ENCODE results near the gene SH3BP5.

SH3BP5 gene

DNA sequence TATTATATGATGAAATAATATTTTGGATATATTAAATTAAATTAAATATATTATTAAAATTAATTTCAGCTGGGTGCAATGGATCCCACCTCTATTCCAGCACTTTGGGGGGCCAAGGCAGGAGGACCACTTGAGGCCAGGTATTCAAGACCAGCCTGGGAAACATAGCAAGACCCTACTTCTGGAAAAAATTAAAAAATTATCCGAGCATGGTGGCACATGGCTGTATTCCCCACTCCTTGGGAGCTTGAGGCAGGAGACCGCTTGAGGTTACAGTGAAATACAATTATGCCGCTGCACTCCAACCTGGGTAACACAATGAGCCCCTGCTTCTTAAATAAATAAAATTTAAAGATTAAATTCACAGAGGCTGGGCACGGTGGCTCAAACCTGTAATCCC is 61.4 kb downstream of the SH3BP5 start:
- H3K4me3 ChIP-seq (ENCODE audit: low read depth, low read length) = no peak overlapping the region
- no peak for DNase-seq (ENCODE audit: low read depth)
- no peak for TF ChIP-seq MAX (IDR thresholded peaks at IDR 0.05; ENCODE audit: low read depth, low read length)
- no peak for TF ChIP-seq POLR2A (IDR thresholded peaks at IDR 0.05; ENCODE audit: extremely low read depth, insufficient read length)
- TF ChIP-seq, protein P1, sequence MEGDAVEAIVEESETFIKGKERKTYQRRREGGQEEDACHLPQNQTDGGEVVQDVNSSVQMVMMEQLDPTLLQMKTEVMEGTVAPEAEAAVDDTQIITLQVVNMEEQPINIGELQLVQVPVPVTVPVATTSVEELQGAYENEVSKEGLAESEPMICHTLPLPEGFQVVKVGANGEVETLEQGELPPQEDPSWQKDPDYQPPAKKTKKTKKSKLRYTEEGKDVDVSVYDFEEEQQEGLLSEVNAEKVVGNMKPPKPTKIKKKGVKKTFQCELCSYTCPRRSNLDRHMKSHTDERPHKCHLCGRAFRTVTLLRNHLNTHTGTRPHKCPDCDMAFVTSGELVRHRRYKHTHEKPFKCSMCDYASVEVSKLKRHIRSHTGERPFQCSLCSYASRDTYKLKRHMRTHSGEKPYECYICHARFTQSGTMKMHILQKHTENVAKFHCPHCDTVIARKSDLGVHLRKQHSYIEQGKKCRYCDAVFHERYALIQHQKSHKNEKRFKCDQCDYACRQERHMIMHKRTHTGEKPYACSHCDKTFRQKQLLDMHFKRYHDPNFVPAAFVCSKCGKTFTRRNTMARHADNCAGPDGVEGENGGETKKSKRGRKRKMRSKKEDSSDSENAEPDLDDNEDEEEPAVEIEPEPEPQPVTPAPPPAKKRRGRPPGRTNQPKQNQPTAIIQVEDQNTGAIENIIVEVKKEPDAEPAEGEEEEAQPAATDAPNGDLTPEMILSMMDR (IDR thresholded peaks at IDR 0.05; ENCODE audit: low read depth, low read length) = no peak
- TF ChIP-seq MYC (IDR thresholded peaks at IDR 0.05; ENCODE audit: low read depth, low read length) = no peak

DNA sequence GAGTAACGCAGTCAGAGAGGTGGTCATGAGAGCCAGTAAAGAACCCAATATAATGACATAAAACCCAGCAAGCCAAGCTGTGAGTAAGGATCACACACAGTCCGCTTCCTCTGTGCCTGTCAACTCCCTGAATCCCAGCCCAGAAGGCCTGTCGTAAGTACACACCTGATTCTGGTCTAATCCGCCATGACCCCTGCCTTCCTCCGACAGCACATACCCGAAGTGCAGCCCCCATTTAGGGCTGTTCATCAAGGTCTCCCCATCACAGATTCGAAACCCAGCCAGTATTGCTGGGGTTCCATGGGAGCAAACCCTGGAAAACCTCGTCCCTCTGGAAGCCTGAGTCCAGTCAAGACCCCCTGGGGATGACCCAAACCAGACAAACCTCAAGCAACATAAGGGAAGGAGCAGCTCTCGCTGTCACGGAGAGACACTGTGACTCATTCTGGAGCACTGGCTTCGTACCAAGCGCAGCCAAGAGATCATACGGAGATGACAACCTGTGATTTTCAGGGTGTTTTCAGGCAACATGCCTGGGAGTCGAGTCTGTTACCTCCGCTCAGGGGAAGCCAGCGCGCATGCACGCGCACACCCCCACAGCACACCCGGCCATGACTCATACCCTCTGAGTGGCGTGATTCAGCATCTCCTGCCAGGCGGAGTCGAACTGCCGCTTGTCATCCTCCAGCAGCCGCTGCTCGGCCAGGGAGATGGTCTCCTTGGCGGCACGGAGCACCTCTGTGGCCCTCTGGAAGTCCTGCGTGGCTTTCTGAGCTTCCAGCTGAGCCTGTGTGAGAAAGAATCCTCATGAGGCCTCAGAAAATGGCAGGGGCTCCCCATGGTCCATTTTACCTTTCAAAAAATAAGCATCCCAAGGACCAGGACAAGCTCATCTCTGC is 63.0 kb downstream of the SH3BP5 start:
- no peak overlapping the region for H3K4me3 ChIP-seq (ENCODE audit: low read depth, low read length)
- DNase-seq (ENCODE audit: low read depth) = peak; percentile 95
- TF ChIP-seq POLR2A (IDR thresholded peaks at IDR 0.05; ENCODE audit: extremely low read depth, insufficient read length) = no peak
- TF ChIP-seq, protein P1 (IDR thresholded peaks at IDR 0.05; ENCODE audit: low read depth, low read length) = no peak
- TF ChIP-seq MAX (IDR thresholded peaks at IDR 0.05; ENCODE audit: low read depth, low read length) = peak; percentile 60
- TF ChIP-seq MYC (IDR thresholded peaks at IDR 0.05; ENCODE audit: low read depth, low read length) = peak; percentile 59; the same call in 1 of the 2 replicates

DNA sequence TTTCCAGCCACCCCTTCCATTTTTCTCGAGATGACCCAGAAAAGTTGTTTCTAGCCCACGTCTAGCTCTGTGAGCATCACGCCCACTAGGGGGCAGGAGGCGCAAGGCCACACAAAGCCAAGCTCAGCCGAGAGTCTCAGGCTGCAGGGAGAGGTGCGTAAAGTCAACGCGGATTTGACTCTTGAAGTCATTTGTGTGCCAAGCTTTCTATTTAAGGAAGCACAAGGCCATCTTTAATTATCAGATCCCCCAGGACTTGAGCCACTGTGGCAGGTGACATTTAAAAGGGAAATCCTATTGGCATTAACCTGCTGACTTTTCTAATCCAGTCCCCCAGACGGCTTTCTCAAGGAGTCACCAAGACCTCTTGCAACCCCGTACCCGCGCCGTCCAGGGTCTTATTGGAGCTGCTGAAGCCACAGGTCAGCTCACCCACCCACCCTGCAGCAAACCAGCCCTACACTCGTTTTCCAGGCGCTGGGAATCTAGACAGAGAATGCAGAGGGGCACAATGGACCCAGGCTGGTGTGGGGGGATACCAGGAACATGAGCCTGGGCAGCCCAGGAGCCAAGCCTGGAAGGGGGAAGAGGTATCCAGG is 64.3 kb downstream of the SH3BP5 start:
- no peak for TF ChIP-seq MAX (IDR thresholded peaks at IDR 0.05; ENCODE audit: low read depth, low read length)
- TF ChIP-seq, protein P1 (IDR thresholded peaks at IDR 0.05; ENCODE audit: low read depth, low read length) = peak; percentile 83
- peak; percentile 90 for DNase-seq (ENCODE audit: low read depth)
- H3K4me3 ChIP-seq (ENCODE audit: low read depth, low read length) = no peak overlapping the region

DNA sequence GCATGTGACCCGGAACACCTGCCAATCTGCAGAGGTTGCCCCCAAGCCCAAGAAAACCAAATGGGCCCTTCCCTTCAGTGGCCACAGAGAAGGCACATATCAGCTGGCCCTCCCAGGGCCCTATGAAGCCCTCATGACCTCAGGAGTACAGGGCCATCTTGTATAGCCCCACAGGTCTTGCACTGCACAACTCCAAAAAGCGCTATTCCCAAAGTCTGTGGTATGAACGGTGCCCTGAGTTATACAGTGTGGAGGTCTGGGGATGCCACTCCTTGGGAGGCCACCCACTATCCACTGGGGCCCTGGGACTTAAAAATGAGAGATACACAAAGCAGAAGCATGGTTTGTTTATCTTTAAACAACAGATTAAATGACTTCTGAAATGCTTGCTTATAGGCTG is 64.9 kb downstream of the SH3BP5 start:
- no peak for DNase-seq (ENCODE audit: low read depth)
- no peak for TF ChIP-seq MYC (IDR thresholded peaks at IDR 0.05; ENCODE audit: low read depth, low read length)
- TF ChIP-seq MAX (IDR thresholded peaks at IDR 0.05; ENCODE audit: low read depth, low read length) = no peak
- TF ChIP-seq, protein P1 (IDR thresholded peaks at IDR 0.05; ENCODE audit: low read depth, low read length) = no peak
- no peak for TF ChIP-seq POLR2A (IDR thresholded peaks at IDR 0.05; ENCODE audit: extremely low read depth, insufficient read length)

DNA sequence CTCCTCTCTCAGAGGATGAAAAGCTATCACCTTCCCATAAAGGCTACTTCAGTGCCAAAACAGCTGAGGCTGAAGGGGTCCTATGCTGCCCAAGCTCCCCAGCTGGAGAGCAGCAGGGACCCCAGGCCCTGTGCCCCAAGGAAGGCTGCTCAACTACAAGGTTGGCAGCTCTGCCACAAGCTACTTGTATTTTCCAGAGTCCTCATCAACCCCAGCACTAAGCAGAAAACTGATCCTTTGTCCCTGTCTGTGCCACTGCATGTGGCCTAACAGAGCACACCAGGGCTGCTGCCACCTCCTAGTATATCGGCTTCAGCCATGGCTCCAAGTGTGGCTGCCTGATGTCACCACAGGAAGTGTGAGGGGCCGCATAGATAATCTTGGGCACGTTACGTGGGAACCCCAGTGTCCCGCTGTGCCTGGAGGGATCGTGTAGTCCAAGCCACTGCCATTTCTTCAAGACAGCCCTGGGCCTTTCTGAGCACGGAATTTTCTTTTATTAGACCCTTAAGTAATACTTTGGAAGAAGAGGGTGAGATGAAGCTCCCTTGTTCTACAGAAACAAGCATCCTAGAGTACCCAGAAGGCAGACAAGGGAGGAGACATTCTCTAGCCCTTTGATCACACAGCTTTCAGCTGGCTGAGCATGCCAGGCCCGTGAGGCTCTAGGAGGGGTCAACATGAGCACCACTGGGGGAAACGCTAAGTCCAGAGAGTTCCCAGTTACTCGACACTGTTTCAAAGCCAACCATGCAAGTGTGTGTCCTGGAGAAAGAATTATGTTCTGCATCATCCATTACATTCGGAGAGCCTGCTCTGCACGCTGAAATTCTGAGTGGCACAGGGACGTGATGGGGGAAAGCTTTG is 65.6 kb downstream of the SH3BP5 start:
- H3K4me3 ChIP-seq (ENCODE audit: low read depth, low read length) = no peak overlapping the region
- no peak for DNase-seq (ENCODE audit: low read depth)
- TF ChIP-seq MYC (IDR thresholded peaks at IDR 0.05; ENCODE audit: low read depth, low read length) (no peak), POLR2A (IDR thresholded peaks at IDR 0.05; ENCODE audit: extremely low read depth, insufficient read length) (no peak), MAX (IDR thresholded peaks at IDR 0.05; ENCODE audit: low read depth, low read length) (no peak)
- TF ChIP-seq, protein P1 (IDR thresholded peaks at IDR 0.05; ENCODE audit: low read depth, low read length) = no peak

More for the DNA sequence above, 64.9 kb downstream of the SH3BP5 start:
- no peak overlapping the region for H3K4me3 ChIP-seq (ENCODE audit: low read depth, low read length)
